Stimulated activated CD4-positive, alpha-beta T cell treated with anti-CD3 and anti-CD28 coated beads, Interleukin-12 subunit alpha, Interleukin-12 subunit beta, amount 100 ng/mL, for 4 hours (primary cell): ENCODE results near the gene ACY1.
A peak's percentile ranks its signal among the peaks of the same experiment; 100 is the strongest.

Experiments
- DNase-seq: peaks from one replicate; pipeline ENCODE4 v3.0.0-alpha.2; 2020

The ACY1 gene

GRCh38 chr3:51966486-51966885 lies 16.8 kb upstream of the ACY1 start:
- no peak for DNase-seq

DNA sequence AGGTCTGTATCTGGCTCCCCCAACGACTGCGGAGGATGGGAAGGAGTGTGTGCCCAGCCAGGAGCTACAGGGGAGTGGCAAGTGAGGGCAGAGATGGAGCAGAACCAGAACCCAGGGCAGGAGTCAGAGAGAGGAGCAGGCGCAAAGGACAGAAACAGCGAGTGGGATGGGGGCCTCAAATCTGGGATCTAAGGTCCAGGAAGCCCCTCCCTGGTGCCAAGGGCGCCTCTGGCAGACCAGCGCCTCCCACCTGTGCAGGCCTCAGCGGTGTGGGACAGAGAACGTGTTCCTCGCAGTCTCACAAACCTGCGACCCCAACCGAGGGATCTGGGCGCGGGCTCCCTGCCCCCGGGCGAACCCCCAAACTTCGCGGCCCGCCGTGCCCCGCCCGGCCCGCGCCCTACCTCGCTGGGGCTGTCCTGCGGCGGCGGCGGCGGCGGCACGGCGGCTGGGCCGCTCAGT lies 16.4 kb upstream of the ACY1 start:
- no peak for DNase-seq

DNA sequence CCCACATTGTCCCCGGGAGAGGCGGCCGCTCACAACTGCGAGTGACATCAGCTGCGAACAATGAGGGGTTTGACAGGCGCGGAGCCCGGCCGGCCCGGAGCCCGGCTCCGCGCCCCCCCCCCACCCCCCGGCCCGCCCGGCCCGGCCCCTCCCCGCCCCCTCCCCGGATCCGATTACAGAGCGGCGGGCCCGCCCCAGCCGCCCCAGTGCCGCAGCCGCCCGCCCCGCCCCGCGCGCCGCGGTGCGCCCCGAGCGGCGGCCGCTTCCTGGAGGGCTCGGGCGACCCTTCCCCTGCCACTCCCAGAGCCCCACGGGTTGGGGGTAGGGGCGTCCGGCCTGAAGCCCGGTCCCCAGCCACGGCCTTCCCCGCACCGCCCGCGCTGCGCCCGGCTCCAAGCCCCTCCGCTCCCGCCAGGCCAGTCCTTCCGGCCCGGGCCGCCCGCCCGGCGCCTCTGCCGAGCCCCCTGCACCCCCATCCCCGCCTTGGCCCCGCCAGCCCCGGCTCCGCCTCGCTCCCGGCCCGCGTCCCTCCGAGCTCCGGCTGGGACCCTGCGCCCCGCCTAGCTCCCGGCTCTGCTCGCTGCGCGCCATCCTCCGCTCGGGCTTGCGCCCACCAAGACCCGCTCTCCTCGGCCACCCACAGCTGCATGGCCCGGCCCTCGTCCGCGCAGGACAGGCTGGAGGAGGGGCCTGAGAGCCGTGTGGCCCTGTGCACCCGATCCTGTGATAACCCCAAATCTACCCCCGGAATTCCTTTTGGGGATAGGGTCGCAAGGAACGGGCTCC lies 15.8 kb upstream of the ACY1 start, which contains the start of gene PCBP4:
Gene PCBP4 (minus strand): TSS at position 71 of the 786 bp plus-strand sequence. CDS start 6,214 bp downstream, outside the sequence.
- peak; percentile 51 for DNase-seq

GRCh38 chr3:51968170-51968775 lies 15.1 kb upstream of the ACY1 start:
- DNase-seq = no peak

- no peak for DNase-seq
These were observed 14.3 kb upstream of the ACY1 start for GRCh38 chr3:51968883-51969678.

- DNase-seq = no peak
These were observed 13.5 kb upstream of the ACY1 start for GRCh38 chr3:51969841-51970240.

DNA sequence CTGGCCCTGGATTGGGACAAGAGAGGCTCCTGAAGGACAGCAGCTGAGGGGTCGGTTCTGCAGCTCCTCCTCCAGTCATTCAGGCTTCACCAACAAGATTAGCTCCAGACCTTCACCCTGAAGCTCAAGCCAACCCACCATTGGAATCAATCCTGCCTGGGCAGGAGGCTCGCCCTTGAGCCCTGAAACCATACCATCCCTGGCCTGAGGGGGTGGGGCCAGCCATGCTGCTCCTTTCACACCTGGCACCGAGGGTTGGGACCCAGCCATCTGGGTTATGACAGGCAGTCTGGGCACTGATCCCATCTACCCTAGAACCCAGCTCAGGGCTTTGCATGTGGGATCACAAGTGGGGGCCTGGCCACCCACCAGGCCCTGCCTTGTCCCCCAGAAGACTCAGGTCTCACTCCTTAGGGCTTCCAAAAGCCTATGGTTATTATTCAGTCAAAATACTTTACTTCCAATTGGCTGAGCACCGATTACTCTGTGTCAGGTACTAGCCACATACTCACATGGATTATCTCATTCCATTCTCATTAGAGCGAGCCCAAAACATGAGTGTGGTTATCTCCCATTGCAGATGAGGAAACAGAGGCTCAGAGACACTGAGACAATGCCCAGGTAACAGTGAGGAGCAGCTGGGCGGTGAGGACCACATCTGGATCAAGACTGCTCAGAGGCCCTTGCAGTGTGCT lies 12.6 kb upstream of the ACY1 start:
- no peak for DNase-seq

DNA sequence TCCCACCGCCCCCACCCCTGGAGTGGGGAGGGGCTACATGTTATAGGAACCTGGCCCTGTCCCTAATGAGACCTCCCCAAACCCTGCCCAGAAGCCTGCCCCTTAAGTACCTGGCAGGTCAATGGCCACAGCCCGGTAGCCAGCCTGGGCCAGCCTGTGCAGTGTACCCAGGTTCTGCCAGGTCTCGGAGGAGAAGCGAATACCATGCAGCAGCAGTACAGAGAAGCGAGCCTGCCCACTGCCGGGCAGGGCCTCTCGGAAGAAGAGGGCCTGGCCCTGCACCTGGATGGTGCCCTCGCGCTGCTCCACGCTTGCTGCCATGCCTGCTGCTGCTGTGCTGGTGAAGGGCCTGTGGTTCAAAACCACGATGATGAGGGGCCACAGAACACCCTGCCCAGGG lies 12.0 kb upstream of the ACY1 start:
- no peak for DNase-seq

DNA sequence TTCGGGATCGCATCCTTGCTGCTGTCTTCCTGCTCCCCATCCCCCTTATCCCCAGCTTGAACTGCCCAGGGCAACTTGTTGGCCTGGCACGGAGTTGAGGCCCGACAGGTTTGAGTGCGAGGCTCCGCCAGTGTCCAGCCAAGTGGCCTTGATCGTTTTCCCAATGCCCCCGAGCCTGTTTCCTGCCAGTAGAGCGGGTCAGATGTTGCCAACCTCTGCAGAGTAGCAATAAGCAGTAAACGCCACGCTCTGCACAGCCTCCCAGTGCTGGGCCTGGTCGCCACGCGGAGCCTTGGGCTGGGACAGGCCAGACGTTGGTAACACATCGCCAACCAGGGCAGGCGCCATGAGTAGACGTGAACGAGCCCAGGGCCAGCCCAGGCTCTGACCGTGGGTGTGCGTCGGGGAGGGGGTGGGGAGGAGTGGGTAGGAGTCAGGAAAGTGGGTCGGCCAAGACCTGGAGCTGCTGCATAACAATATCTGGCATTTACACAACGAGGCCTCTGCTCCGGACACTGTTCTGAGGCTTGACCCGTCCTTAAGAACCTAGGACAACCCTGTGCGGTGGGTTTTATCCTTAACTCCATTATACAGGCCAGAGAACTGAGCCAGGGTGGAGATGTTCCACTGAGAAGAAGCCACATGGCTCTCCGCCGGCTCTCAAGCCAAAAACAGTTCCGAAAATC lies 8.9 kb upstream of the ACY1 start:
- DNase-seq = no peak

DNA sequence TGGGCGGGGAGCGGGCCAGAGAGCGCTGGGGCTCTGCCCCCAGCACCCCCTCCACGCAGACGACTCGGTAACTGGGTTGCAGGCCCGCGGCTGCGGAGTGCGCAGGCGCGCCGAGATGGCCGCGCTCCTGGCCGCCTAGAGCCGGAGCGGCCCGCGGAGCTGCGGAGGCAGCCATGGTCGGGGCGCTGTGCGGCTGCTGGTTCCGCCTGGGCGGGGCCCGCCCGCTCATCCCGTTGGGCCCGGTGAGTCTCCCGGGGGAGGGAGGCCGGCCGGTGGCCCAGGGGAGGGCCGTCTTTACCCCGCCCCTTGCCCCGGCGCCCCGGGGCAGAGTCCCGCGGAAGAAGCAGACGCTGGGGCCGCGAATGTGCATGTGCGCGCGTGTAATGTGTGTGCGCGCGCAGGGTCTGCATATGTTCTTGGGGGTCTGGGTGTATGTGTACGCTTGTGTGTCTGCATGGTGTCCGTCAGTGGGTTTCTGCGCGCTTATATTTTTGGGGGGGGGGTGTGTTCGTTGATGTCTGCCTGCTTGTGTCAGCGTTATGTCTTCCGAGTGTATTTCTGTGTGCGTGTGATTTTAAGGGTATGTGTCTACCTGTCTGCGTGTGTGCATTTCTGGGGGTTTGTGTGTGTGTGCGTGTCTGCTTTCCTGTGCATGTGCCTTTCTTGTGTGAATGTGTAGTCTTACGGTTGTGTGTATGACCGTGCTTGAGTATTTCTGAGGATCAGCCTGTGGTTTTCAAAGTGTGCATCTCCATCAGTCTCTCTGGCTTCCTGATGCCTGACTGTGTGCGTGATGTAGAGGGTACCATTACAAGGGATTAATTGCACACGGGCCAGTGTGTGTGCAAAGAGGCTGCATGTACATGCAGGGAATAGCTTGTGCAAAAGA lies 8.1 kb upstream of the ACY1 start, which contains the start of gene ABHD14A:
Gene ABHD14A (plus strand): TSS at position 102 of the 889 bp plus-strand sequence. CDS start 72 bp downstream, at position 174.
- DNase-seq = peak; percentile 65

DNA sequence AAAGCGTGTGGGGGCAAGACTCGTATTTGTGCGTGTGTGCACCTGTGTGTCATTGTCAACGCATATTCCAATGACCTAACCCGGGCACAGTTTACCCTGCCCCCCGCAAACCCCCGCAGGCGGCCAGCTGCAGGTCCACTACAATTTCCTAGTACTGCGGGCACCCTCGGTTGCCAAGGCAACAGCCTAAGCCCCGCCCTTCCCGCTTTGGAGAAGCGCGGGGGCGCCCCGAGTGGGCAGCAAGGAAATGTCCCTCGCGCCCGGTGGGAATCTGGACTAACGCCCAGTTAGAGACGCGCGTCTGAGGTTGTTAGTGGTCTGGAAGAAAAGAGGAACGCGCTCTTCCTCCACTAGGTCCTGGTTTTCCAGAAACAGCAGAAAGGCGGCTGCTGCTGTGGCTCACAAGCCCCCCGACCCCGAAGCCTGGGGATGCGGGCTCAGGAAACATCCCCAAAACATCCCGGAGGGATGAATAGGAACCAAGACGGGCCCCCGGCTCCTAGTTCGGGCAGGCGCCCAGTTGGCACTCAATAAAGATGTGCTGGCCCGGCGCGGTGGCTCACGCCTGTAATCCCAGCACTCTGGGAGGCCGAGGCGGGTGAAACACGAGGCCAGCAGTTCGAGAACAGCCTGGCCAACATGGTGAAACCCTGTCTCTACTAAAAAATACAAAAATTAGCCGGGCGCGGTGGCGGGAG lies 7.3 kb upstream of the ACY1 start:
- DNase-seq = no peak

GRCh38 chr3:51977446-51978142 lies 5.7 kb upstream of the ACY1 start:
- DNase-seq = no peak

- no peak for DNase-seq
These were observed 5.2 kb upstream of the ACY1 start for GRCh38 chr3:51978143-51978502.

DNA sequence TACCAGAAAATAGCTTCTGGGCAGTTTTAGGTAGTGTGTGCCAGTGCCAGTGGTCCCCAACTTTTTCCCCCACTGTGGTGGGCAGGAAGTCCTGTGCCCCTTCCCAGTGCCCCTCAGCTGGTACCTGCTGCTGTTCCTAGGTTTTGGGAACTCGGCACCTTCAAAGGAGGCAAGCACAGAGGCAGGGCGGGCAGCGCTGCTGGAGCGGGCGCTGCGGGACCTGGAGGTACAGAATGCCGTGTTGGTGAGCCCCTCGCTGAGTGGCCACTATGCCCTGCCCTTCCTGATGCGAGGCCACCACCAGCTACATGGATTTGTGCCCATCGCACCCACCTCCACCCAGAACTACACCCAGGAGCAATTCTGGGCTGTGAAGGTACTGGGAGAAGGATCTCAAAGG lies 3.1 kb upstream of the ACY1 start:
- no peak for DNase-seq

- no peak for DNase-seq
These were observed 940 bp upstream of the ACY1 start for GRCh38 chr3:51982352-51982837.

- DNase-seq = no peak
These were observed 388 bp downstream of the ACY1 start for GRCh38 chr3:51983578-51984268.

DNA sequence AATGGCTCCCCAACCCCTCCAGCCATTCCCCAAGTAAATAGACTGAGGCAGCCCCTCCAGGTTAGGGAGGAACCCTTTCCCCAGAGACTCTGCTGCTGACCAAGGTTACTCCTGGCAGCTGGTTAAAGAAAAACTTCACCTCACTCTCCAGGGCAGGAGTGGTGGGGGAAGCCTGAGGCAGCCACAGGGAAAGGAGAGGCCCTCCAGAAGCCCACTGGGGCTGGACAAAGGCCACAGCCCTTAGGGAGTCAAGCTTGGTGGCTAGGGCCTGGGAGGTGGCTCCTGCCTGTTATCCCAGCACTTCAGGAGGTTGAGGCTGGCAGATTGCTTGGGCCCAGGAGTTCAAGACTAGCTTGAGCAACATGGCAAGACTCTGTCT lies 923 bp downstream of the ACY1 start:
- DNase-seq = no peak

- DNase-seq = no peak
These were observed 1.7 kb downstream of the ACY1 start for GRCh38 chr3:51985063-51985462.
